Natural killer cell (primary cell): ENCODE results near the gene ADPRS. TPM values are rescaled to one million over a fixed set of nuclear protein-coding genes. Genes with fewer than 3 reads are reported as not detected.

Experiments used
- ATAC-seq, 3 donors: fragments of 150-1000 bp in 2 of 3; fragments of 200-7000 bp in 1 of 3; cut with Tn5 transposase; 1 replicate in 1 of 3; 2 replicates in 2 of 3; pipeline ENCODE4 v1.10.0; 2021; ENCODE audit warnings: mild to moderate bottlenecking in 2 of 3, moderate library complexity in 2 of 3
- DNase-seq, 2 donors: peaks; one replicate each; pipeline versions ENCODE4 v3.0.0 to v3.0.0-alpha.2; 2013 to 2021; ENCODE audit warnings: mixed read lengths in 1 of 2
- H3K27ac ChIP-seq: one replicate; pipeline ENCODE4 v1.5.1; 2013; ENCODE audit warnings: mild to moderate bottlenecking, low read length
- H3K27me3 ChIP-seq: one replicate; pipeline ENCODE4 v1.6.1; 2013; ENCODE audit warnings: low read length; ENCODE audit not compliant: control insufficient read depth, insufficient read depth
- H3K36me3 ChIP-seq: one replicate; pipeline ENCODE4 v1.6.1; 2013; ENCODE audit warnings: low read length; ENCODE audit not compliant: control insufficient read depth, insufficient read depth
- H3K4me1 ChIP-seq: one replicate; pipeline ENCODE4 v1.6.1; 2013; ENCODE audit warnings: low read length; ENCODE audit not compliant: control insufficient read depth, insufficient read depth
- H3K4me3 ChIP-seq: one replicate; pipeline ENCODE4 v1.5.1; 2013; ENCODE audit warnings: low read length
- H3K9me3 ChIP-seq: one replicate; pipeline ENCODE4 v1.6.1; 2013; ENCODE audit warnings: low read length; ENCODE audit not compliant: control insufficient read depth, insufficient read depth
- H3K27ac Mint-ChIP-seq, 2 donors: one replicate each; pipeline ENCODE4 v1.8.0; 2022; ENCODE audit warnings: mild to moderate bottlenecking in 2 of 2, mixed read lengths in 2 of 2, moderate library complexity in 1 of 2
- H3K27me3 Mint-ChIP-seq, 2 donors: one replicate each; pipeline ENCODE4 v1.8.0; 2022; ENCODE audit warnings: low read depth in 2 of 2, mixed read lengths in 2 of 2
- H3K36me3 Mint-ChIP-seq: one replicate; pipeline ENCODE4 v1.8.0; 2022; ENCODE audit warnings: mixed read lengths
- H3K4me1 Mint-ChIP-seq, 2 donors: one replicate each; pipeline ENCODE4 v1.8.0; 2022; ENCODE audit warnings: mixed read lengths in 2 of 2
- H3K4me3 Mint-ChIP-seq: one replicate; pipeline ENCODE4 v1.8.0; 2022; ENCODE audit warnings: mild to moderate bottlenecking, moderate library complexity, mixed read lengths
- H3K9me3 Mint-ChIP-seq, 2 donors: one replicate each; pipeline ENCODE4 v1.8.0; 2022; ENCODE audit warnings: mixed read lengths in 2 of 2
- CTCF ChIP-seq: fragments of 200-600 bp; IDR thresholded peaks from one replicate; pipeline ENCODE4 v1.8.0; 2022; ENCODE audit warnings: antibody characterized with exemption
- WGBS: methylation state at CpG from one replicate; pipeline ENCODE4 v1.1.7; 2013; ENCODE audit warnings: missing lambda C conversion rate; ENCODE audit not compliant: insufficient coverage; 5-methylcytosine and 5-hydroxymethylcytosine counted together
- intact Hi-C: fragments of 100-400 bp; cut with micrococcal nuclease; formaldehyde crosslinking; loops from one replicate; pipeline ENCODE4 v1.14.2; 2022
- total RNA-seq, 4 donors: library from RNA; stranded (reverse); fragments of 120-200 nt in 1 of 4; gene quantifications; one replicate each; pipeline versions ENCODE4 v1.2.3 to v1.2.4, GENCODE V29; 2013 to 2022

Gene ADPRS
- total RNA-seq, 3 donors from 2014 or later (not counting 1 experiment from before 2014, with no cell fraction given): 9.6 to 15.9 (median 12.4) TPM

DNA sequence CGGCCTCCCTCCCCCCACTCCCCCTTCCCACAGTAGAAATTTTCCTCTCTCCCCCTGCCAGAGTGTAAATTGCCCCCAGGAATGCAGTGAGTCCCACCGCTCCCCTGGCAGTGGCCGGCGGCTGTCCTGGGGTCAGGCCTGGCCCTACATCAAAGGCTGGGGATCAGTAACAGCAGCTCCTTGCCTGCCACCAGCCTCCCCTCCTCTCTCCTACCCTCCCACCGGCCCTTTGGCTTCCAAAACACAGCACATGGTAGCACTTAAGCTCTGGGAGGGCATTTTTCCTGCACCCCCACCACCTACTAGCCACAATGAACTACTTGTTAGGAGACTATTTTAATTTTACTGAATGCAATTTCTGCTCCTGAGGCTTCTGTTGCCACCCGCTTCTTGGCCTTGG is 45.3 kb downstream of the ADPRS start:
- Mint-ChIP-seq H3K27ac (peak overlapping the region in 1 of 2 donors; percentile 48), H3K36me3 (no peaks in the 10 kb centered on the region), H3K27me3 (no peaks in the 10 kb centered on the region), H3K4me1 (no peaks in the 10 kb centered on the region), H3K9me3 (no peaks in the 10 kb centered on the region), H3K4me3 (no peak overlapping the region)
- H3K27me3 ChIP-seq: no peaks in the 10 kb centered on the region
- DNase-seq (no peak), ATAC-seq (no peak)
- no peaks in the 10 kb centered on the region for H3K4me1 ChIP-seq
- TF ChIP-seq CTCF: no peak
- H3K36me3 ChIP-seq: peaks cover 25% of the 10 kb centered on the region
- WGBS: 90% methylated on average over 6 of the region's 6 CpGs
- no peak overlapping the region for H3K27ac ChIP-seq
- H3K4me3 ChIP-seq: no peak overlapping the region
- no peaks in the 10 kb centered on the region for H3K9me3 ChIP-seq
- intact Hi-C loops: no loop called here

DNA sequence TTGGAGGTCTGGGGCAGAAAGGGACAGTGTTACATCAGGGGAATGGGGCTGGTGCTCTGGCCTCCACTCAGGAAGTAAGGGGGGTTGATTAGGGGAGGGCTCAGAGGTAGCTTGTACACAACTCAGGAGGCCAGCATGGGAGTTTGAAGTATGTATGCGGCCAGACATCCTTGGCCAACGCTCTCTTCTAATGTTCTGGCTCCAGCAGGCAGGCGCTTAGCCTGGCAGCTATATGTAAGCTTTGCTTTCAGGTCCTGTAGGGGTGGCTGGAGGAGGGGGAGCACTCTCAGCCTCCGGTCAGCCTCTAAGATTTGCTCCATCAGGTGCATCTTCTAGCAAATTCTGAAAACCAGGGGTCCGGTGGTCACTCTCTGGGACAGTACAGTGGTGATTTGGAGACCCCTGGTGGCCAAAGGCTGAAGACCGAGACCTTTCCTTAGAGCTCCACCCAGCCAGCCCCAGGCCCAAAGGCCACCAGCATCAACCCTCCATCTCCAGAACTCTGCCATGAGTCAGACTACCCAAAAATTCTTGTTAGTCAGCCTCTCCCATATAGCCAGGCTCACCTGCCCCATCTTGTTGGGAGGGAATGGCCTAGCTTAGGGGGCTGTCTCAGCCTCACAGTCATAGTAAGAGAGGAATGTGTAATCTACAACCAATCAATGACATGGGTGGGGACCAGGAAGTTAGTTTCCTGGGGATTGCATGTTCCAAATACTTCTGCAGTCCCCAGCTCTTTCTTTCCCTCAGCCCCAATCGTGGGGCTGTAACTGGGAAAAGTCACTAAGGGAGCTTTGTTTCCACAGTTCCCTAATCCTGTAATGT is 46.0 kb downstream of the ADPRS start:
- Histone ChIP-seq H3K4me3 (no peak overlapping the region), H3K36me3 (peaks cover 31% of the 10 kb centered on the region), H3K27ac (no peak overlapping the region), H3K9me3 (no peaks in the 10 kb centered on the region), H3K27me3 (no peaks in the 10 kb centered on the region), H3K4me1 (no peaks in the 10 kb centered on the region)
- Mint-ChIP-seq H3K27me3 (no peaks in the 10 kb centered on the region), H3K36me3 (no peaks in the 10 kb centered on the region), H3K9me3 (no peaks in the 10 kb centered on the region), H3K27ac (peak overlapping the region in 1 of 2 donors; percentile 48), H3K4me1 (peaks cover 0 to 3% of the 10 kb centered on the region in 2 donors), H3K4me3 (no peak overlapping the region)
- peak in 2 of 3 donors; percentile 60 for ATAC-seq
- 74% methylated on average over 7 of the region's 7 CpGs for WGBS
- TF ChIP-seq CTCF: peak; percentile 26
- intact Hi-C loops: no loop called here
- peak in 1 of 2 donors; percentile 58 for DNase-seq

DNA sequence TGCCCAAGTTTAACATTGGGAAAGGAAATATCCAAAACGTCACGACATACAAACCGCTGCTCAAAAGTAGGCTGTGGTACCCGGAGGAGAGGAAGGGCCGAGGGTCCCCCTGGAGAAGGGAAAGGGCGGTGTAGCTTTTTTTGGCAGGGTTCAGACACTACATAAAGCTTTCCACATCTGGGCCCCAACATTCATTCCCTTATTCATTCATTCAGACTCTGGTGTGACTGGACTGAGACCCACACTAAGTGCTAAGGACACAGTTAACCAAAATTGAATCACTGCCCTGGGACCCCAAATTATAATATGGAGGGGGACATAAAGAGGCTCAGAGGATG is 46.6 kb downstream of the ADPRS start:
- H3K4me1 ChIP-seq: no peaks in the 10 kb centered on the region
- H3K27me3 ChIP-seq: no peaks in the 10 kb centered on the region
- 84% methylated on average over 5 of the region's 6 CpGs for WGBS
- DNase-seq (no peak), ATAC-seq (no peak)
- H3K9me3 Mint-ChIP-seq: no peaks in the 10 kb centered on the region
- no peaks in the 10 kb centered on the region for H3K9me3 ChIP-seq
- H3K4me3 ChIP-seq: no peak overlapping the region
- no peak for TF ChIP-seq CTCF
- peak overlapping the region in 1 of 2 donors; percentile 48 for H3K27ac Mint-ChIP-seq
- intact Hi-C loops: no loop called here
- no peaks in the 10 kb centered on the region for H3K27me3 Mint-ChIP-seq
- H3K4me1 Mint-ChIP-seq: peaks cover 0 to 8% of the 10 kb centered on the region in 2 donors
- no peaks in the 10 kb centered on the region for H3K36me3 Mint-ChIP-seq
- no peak overlapping the region for H3K4me3 Mint-ChIP-seq
- peaks cover 32% of the 10 kb centered on the region for H3K36me3 ChIP-seq
- no peak overlapping the region for H3K27ac ChIP-seq

DNA sequence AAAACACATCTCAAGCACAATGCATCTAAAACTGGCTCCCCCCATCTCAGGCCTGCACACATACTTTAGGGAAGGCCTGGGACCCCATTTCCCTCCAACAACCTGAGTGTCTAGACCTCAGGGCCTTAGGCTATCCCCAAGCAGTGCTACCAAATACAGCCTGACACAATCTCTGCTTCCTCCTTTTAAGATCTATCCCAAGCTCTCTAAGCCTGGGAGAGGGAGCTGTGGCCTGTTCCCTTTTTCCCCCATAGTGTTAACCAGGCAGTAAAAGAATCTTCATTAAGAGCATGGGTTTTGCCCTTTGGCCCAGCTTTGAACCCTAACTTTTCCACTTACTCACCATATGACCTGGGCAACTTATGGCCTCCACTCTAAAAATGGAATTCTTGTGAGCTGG is 47.1 kb downstream of the ADPRS start:
- peak overlapping the region in 1 of 2 donors; percentile 48 for H3K27ac Mint-ChIP-seq
- Histone ChIP-seq H3K9me3 (no peaks in the 10 kb centered on the region), H3K36me3 (peaks cover 32% of the 10 kb centered on the region), H3K4me1 (no peaks in the 10 kb centered on the region), H3K27ac (no peak overlapping the region), H3K4me3 (no peak overlapping the region), H3K27me3 (no peaks in the 10 kb centered on the region)
- peaks cover 0 to 8% of the 10 kb centered on the region in 2 donors for H3K4me1 Mint-ChIP-seq
- H3K4me3 Mint-ChIP-seq: no peak overlapping the region
- no peaks in the 10 kb centered on the region for H3K27me3 Mint-ChIP-seq
- DNase-seq: no peak
- intact Hi-C loops: no loop called here
- no peaks in the 10 kb centered on the region for H3K9me3 Mint-ChIP-seq
- TF ChIP-seq CTCF: no peak
- no peak for ATAC-seq
- H3K36me3 Mint-ChIP-seq: no peaks in the 10 kb centered on the region
